ENCODE results near the gene NATD1. TPM values are rescaled to one million over a fixed set of nuclear protein-coding genes. Genes with fewer than 3 reads are reported as not detected.

Gene NATD1
- total and polyA plus RNA-seq, 2 of the 8 experiments (the other 6 are each of a cell fraction or from before 2014, with no cell fraction given) = 5.4 to 8.4 TPM

- Histone ChIP-seq H4K20me1 (replicated peaks in 1 of 2; ENCODE audit: control insufficient read depth in 1 of 2, insufficient read depth in 2 of 2, low read length in 2 of 2) (no peaks in the 10 kb centered on the region), H3K4ac (replicated peaks; ENCODE audit: insufficient read length, low read depth, low read length) (no peak overlapping the region), H2AFZ (ENCODE audit: low read length) (0 out of 2 replicates have a peak overlapping the region, but pooled peaks have one; percentile 58), H4K91ac (replicated peaks; ENCODE audit: insufficient read length, low read length) (peak overlapping the region; percentile 85), H3K23ac (ENCODE audit: insufficient read length) (no peak overlapping the region), H3K79me2 (ENCODE audit: control insufficient read depth in 1 of 2, insufficient read depth in 2 of 2, low read length in 2 of 2) (no peaks in the 10 kb centered on the region), H3K36me3 (ENCODE audit: control insufficient read depth in 2 of 4, insufficient read depth in 4 of 4, low read length in 3 of 4) (no peaks in the 10 kb centered on the region), H4K5ac (ENCODE audit: insufficient read length, low read depth, low read length) (peak overlapping the region; percentile 35), H3K18ac (ENCODE audit: extremely low read depth, low read length) (peak overlapping the region; percentile 97), H3K23me2 (ENCODE audit: low read depth, low read length) (peaks cover 7% of the 10 kb centered on the region; the same call in 1 of the 2 replicates), H2BK20ac (ENCODE audit: low read length) (no peak overlapping the region), H3K27ac (ENCODE audit: low read depth, low read length) (no peak overlapping the region), H3K79me1 (ENCODE audit: low read depth, low read length) (no peaks in the 10 kb centered on the region; the same call in 1 of the 2 replicates), H3K27me3 (replicated peaks in 1 of 4; ENCODE audit: control insufficient read depth in 3 of 4, extremely low read depth in 1 of 4, insufficient read depth in 3 of 4, low read length in 3 of 4) (peaks cover 3 to 27% (median 15%) of the 10 kb centered on the region in 4 experiments), H3K4me3 (ENCODE audit: extremely low read depth in 1 of 4, insufficient read depth in 2 of 4, low read depth in 3 of 4, low read length in 4 of 4) (peak overlapping the region; percentile 33 to 68 (median 44)), H2BK120ac (replicated peaks; ENCODE audit: low read depth, low read length) (no peak overlapping the region), H3K56ac (replicated peaks; ENCODE audit: insufficient read length, low read depth, low read length) (peak overlapping the region; percentile 28), H3K9ac (replicated peaks in 1 of 4; ENCODE audit: extremely low read depth in 1 of 4, low read depth in 3 of 4, low read length in 3 of 4) (peak overlapping the region in 1 of 4 experiments; percentile 40; a peak in 2 of 7 replicates), H3K14ac (ENCODE audit: insufficient read length) (no peak overlapping the region), H2BK15ac (ENCODE audit: low read length) (0 out of 2 replicates have a peak overlapping the region, but pooled peaks have one; percentile 61), H3K9me3 (ENCODE audit: insufficient read depth in 2 of 2, low read depth in 1 of 2, low read length in 1 of 2) (no peaks in the 10 kb centered on the region), H3K4me2 (ENCODE audit: insufficient read depth in 1 of 2, low read depth in 2 of 2, low read length in 2 of 2) (peak overlapping the region; percentile 66 to 77), H2BK12ac (ENCODE audit: low read depth, low read length) (no peak overlapping the region), H3K4me1 (replicated peaks in 1 of 4; ENCODE audit: control insufficient read depth in 3 of 4, insufficient read depth in 4 of 4, low read length in 3 of 4) (peaks cover 0 to 4% (median 0%) of the 10 kb centered on the region in 4 experiments; a peak in 3 of 7 replicates), H4K8ac (ENCODE audit: extremely low read depth, insufficient read depth, low read length) (peak overlapping the region; percentile 42), H2BK5ac (ENCODE audit: low read depth, low read length) (peak overlapping the region; percentile 66; the same call in 1 of the 2 replicates), H2AK5ac (ENCODE audit: low read depth, low read length) (no peak overlapping the region)
- ChIA-PET CTCF (ENCODE audit: partially characterized antibody) (interaction anchor here (0.7 to 3.0 kb wide), 12 partner anchors 10 to 237 kb away, joined by 3 to 11 read pairs (median 6); no protein-coding TSS in a partner anchor), POLR2A (ENCODE audit: partially characterized antibody) (interaction anchor here (0.8 to 1.6 kb wide), 6 partner anchors 8 to 233 kb away, joined by 3 to 6 read pairs (median 4); partner anchors contain the start of gene USP22)
- peak in 1 of 2 experiments; percentile 98 for DNase-seq (ENCODE audit: low read depth in 1 of 2, low spot score in 2 of 2)
- 3% methylated on average over 49 of the region's 52 CpGs; no CpG with 5 or more reads in 1 of the 2 experiments for WGBS, 2 experiments (ENCODE audit: extremely low coverage in 1 of 2, insufficient coverage in 1 of 2, insufficient read length in 1 of 2, insufficient replicate concordance in 2 of 2, low coverage in 1 of 2, low lambda C conversion rate in 2 of 2, missing lambda C conversion rate in 1 of 2)
- FAIRE-seq = no peak
- no peak; the same call in 1 of the 2 replicates for TF ChIP-seq CREB1 (IDR thresholded peaks at IDR 0.05)
- TF ChIP-seq GTF2F1 (IDR thresholded peaks at IDR 0.05; ENCODE audit: borderline replicate concordance, low read depth, low read length) = no peak
- TF ChIP-seq BACH1 (IDR thresholded peaks at IDR 0.05; ENCODE audit: low read length) = no peak
- peak in 1 of 2 experiments; percentile 22; a peak in 2 of 4 replicates for TF ChIP-seq RAD21 (IDR thresholded peaks at IDR 0.05 in 1 of 2, conservative IDR thresholded peaks at IDR 0.05 in 1 of 2; ENCODE audit: low read depth in 2 of 2, low read length in 2 of 2)
- no peak for TF ChIP-seq JUN (IDR thresholded peaks at IDR 0.05; ENCODE audit: low read depth, low read length)
These were observed 22.5 kb upstream of the NATD1 start for GRCh38 chr17:21275579-21276263.
